Breast epithelium (tissue), 4 donors: ENCODE measurements around the gene ACP3. TPM values are rescaled to one million over a fixed set of nuclear protein-coding genes. Genes with fewer than 3 reads are reported as not detected.
"Not testable (repeated sequence)": the region's sequence is repeated elsewhere in the genome, so short reads cannot be mapped to it uniquely, and the experiment has no call there.

Source experiments
- DNase-seq, 2 donors: peaks; one replicate each; pipeline ENCODE4 v3.0.0-alpha.2; 2019; ENCODE audit warnings: low spot score in 2 of 2
- H3K27ac ChIP-seq, 2 donors: fragments of 200-600 bp; sonication (generic) in 1 of 2; one replicate each; pipeline ENCODE4 v1.5.1; 2016 to 2019; ENCODE audit warnings: mild to moderate bottlenecking in 1 of 2
- H3K27me3 ChIP-seq, 2 donors: fragments of 200-600 bp; sonication (generic) in 1 of 2; one replicate each; pipeline versions ENCODE4 v1.5.1 to v1.6.0; 2017 to 2019; ENCODE audit warnings: control low read depth in 1 of 2, mild to moderate bottlenecking in 1 of 2
- H3K36me3 ChIP-seq: fragments of 200-600 bp; one replicate; pipeline ENCODE4 v1.5.1; 2019
- H3K4me1 ChIP-seq, 2 donors: fragments of 200-600 bp; sonication (generic); one replicate each; pipeline ENCODE4 v1.5.1; 2016 to 2019; ENCODE audit warnings: control low read depth in 1 of 2
- H3K4me3 ChIP-seq, 3 donors: fragments of 200-600 bp; sonication (generic); 1 replicate in 2 of 3; 2 replicates in 1 of 3; pipeline ENCODE4 v1.5.1; 2016 to 2019; ENCODE audit warnings: mild to moderate bottlenecking in 3 of 3, moderate library complexity in 2 of 3
- H3K9me3 ChIP-seq, 2 donors: fragments of 200-600 bp; sonication (generic) in 1 of 2; one replicate each; pipeline ENCODE4 v1.5.1; 2016 to 2019; ENCODE audit warnings: control low read depth in 1 of 2
- CTCF ChIP-seq, 3 donors: fragments of 450-650 bp; IDR thresholded peaks; one replicate each; pipeline ENCODE4 v1.5.1; 2016 to 2017; ENCODE audit warnings: antibody characterized with exemption in 3 of 3, mild to moderate bottlenecking in 3 of 3, moderate library complexity in 3 of 3
- POLR2A ChIP-seq: fragments of 450-650 bp; IDR thresholded peaks from one replicate; pipeline ENCODE4 v1.6.1; 2016; ENCODE audit warnings: antibody characterized with exemption, mild to moderate bottlenecking, moderate library complexity
- POLR2AphosphoS5 ChIP-seq, 3 donors: sonication (generic); formaldehyde crosslinking; IDR thresholded peaks; one replicate each; pipeline ENCODE4 v1.6.1; 2017; ENCODE audit warnings: antibody characterized with exemption in 3 of 3
- intact Hi-C: fragments of 100-400 bp; cut with DNase I; formaldehyde crosslinking; loops from one replicate; pipeline ENCODE4 v1.15.1; 2023; ENCODE audit warnings: low total_unique reads
- total RNA-seq, 3 donors: library from RNA; depleted of rRNA; stranded (reverse); fragments of >200 nt; gene quantifications; one replicate each; pipeline ENCODE4 v1.1.0, GENCODE V29; 2016

ACP3 gene
- total RNA-seq, 3 donors from 2014 or later = 1.8 to 6.9 (median 6.7) TPM

- intact Hi-C loops = no loop called here
- Histone ChIP-seq H3K9me3 (peaks cover 0 to 4% of the 10 kb centered on the region in 2 donors), H3K27ac (no peak overlapping the region), H3K36me3 (no peaks in the 10 kb centered on the region), H3K27me3 (no peaks in the 10 kb centered on the region), H3K4me3 (no peak overlapping the region), H3K4me1 (no peaks in the 10 kb centered on the region)
- TF ChIP-seq CTCF (IDR thresholded peaks at IDR 0.05) = no peak
- TF ChIP-seq POLR2A = no peak
- TF ChIP-seq POLR2AphosphoS5 (IDR thresholded peaks at IDR 0.05) = no peak
- no peak for DNase-seq
Measured at GRCh38 chr3:132381348-132381944, 64.2 kb downstream of the ACP3 start.

- Histone ChIP-seq H3K4me3 (no peak overlapping the region), H3K4me1 (no peaks in the 10 kb centered on the region), H3K27ac (no peak overlapping the region), H3K36me3 (no peaks in the 10 kb centered on the region), H3K9me3 (peaks cover 0 to 4% of the 10 kb centered on the region in 2 donors), H3K27me3 (no peaks in the 10 kb centered on the region)
- intact Hi-C loops = no loop called here
- TF ChIP-seq POLR2AphosphoS5 (IDR thresholded peaks at IDR 0.05) (no peak), POLR2A (no peak), CTCF (IDR thresholded peaks at IDR 0.05) (no peak)
- DNase-seq = no peak
Measured at GRCh38 chr3:132382267-132382666, 65.1 kb downstream of the ACP3 start.

GRCh38 chr3:132382688-132383194 is 65.5 kb downstream of the ACP3 start:
- H3K27me3 ChIP-seq = no peaks in the 10 kb centered on the region
- no peak overlapping the region for H3K4me3 ChIP-seq
- intact Hi-C loops = no loop called here
- H3K27ac ChIP-seq = no peak overlapping the region
- no peak for DNase-seq
- no peaks in the 10 kb centered on the region for H3K36me3 ChIP-seq
- no peaks in the 10 kb centered on the region for H3K4me1 ChIP-seq
- H3K9me3 ChIP-seq = peaks cover 0 to 4% of the 10 kb centered on the region in 2 donors
- no peak for TF ChIP-seq CTCF (IDR thresholded peaks at IDR 0.05)
- no peak for TF ChIP-seq POLR2A
- no peak for TF ChIP-seq POLR2AphosphoS5 (IDR thresholded peaks at IDR 0.05)

- no peak overlapping the region for H3K4me3 ChIP-seq
- no peak overlapping the region for H3K27ac ChIP-seq
- TF ChIP-seq POLR2AphosphoS5 (IDR thresholded peaks at IDR 0.05) = no peak
- TF ChIP-seq CTCF (IDR thresholded peaks at IDR 0.05) = no peak
- no peak for TF ChIP-seq POLR2A
- peaks cover 0 to 4% of the 10 kb centered on the region in 2 donors for H3K9me3 ChIP-seq
- H3K27me3 ChIP-seq = no peaks in the 10 kb centered on the region
- no peaks in the 10 kb centered on the region for H3K4me1 ChIP-seq
- intact Hi-C loops = no loop called here
- no peak for DNase-seq
- H3K36me3 ChIP-seq = no peaks in the 10 kb centered on the region
Measured at GRCh38 chr3:132386259-132386658, 69.1 kb downstream of the ACP3 start.

GRCh38 chr3:132392675-132393074 is 75.5 kb downstream of the ACP3 start:
- H3K27ac ChIP-seq, H3K4me3 ChIP-seq, H3K27me3 ChIP-seq, H3K4me1 ChIP-seq, H3K36me3 ChIP-seq, intact Hi-C loops, H3K9me3 ChIP-seq, DNase-seq: not testable (repeated sequence)
